Bladder microvascular endothelial cell (primary cell): ENCODE measurements around the gene C1GALT1C1. TPM values are rescaled to one million over a fixed set of nuclear protein-coding genes. Genes with fewer than 3 reads are reported as not detected.

Source experiments
- total RNA-seq: library from RNA; depleted of rRNA; stranded (reverse); fragments of >200 nt; gene quantifications from 2 replicates; pipeline ENCODE4 v1.2.3, GENCODE V29; 2014

The C1GALT1C1 gene
- total RNA-seq, result 38.4 and 56.8 TPM in 2 replicates

DNA sequence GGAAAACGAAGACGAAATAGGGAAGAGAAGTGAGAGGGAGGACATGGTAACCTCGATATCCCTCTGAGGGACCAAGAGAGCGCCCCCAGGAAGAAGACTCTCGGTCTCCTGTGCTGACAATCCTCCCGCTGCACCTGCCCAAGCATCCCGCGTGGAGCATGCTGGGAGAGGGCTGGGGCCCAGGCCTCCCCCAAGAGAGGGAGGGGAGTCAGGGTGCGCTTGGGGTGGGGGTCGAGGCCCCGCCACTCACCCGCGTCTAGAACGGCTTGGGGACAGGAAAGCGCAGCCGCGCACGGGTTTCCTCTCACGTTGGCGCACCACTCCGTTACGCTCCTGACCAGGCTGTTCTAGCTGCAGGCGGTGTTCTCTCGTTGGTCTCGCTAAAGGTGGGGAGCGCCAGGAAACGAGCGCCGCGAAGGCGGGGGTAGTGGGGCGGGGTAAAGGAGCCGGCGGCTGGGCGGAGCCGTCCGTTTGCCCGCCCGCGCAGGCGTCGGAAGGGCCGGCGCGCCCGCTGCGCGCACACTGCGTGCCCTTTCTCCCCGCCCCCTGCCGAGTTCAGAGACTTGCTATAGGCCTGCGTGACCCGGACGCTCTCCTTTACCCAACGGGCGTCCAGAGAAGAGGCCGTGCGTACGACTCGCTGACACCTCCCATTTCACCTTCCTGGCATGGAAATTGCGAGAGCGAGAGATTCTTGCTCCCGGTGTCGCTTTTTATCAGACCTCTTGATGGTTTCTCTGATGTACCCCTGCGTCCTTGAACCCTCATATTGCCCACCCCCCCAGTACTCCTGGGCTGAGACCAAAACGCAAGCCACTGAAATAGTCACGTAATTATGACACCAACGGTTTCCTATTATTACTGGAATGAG is at the start of gene C1GALT1C1:
Gene C1GALT1C1, minus strand, starts transcription at position 388 of the 871 bp plus-strand sequence. CDS start 2,888 bp downstream, outside the sequence.

DNA sequence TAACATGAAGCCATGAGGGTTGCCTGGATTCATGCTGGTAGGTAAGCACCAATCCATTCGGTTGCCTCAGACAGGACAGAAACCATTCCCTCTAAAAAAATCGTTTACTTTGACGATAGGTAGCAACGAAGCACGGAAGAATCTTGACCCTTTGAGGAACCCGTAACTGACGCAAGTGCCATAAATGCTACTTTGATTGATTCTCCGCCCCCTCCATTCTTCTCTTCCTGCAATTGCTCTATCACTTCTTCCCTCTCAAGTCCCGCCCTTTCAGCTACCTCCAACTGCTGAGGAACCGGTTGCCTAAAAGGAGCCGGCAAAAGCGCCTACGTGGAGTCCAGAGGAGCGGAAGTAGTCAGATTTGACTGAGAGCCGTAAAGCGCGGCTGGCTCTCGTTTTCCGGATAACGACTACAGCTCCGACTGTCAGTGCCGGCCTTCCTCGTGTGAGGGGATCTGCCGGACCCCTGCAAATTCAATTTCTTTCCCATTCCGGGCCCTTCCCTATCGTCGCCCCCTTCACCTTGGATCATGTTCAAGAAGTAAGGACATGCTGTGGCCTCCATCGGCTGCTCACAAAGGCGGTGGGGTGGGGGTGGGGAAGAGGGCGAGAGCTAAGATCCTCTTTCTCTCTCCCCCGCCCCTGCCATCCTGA is 26.0 kb downstream of the C1GALT1C1 start, which contains the start of gene MCTS1:
Gene MCTS1, plus strand, starts transcription at position 395 of the 654 bp plus-strand sequence. Its CDS starts 136 bp downstream, at position 531.

Other genes with a start within 250 kb of the C1GALT1C1 start
- gene LAMP2, start 160.8 kb downstream of the C1GALT1C1 start, total RNA-seq, result 71.7 and 160 TPM in 2 replicates
- 37.2 and 45.8 TPM in 2 replicates for gene CUL4B, start 69.1 kb downstream of the C1GALT1C1 start, total RNA-seq
- gene MCTS1, start 26.0 kb downstream of the C1GALT1C1 start, total RNA-seq, result 25.4 and 28.3 TPM in 2 replicates
- gene CT47B1, start 245.8 kb upstream of the C1GALT1C1 start, total RNA-seq, result not detected in 2 replicates